ENCODE data around the gene LSAMP. TPM values are rescaled to one million over a fixed set of nuclear protein-coding genes. Genes with fewer than 3 reads are reported as not detected.

Gene LSAMP
- total and polyA plus RNA-seq, 2 of the 13 experiments (the other 11 are each of a cell fraction or from before 2014, with no cell fraction given), result not detected

GRCh38 chr3:116260491-116260890, 184.8 kb downstream of the LSAMP start (continued):
- no peak for TF ChIP-seq SOX13 (IDR thresholded peaks at IDR 0.05)
- no peak for TF ChIP-seq SOX13 (CRISPR knock-in tag; conservative IDR thresholded peaks at IDR 0.05 in 1 of 2, IDR thresholded peaks at IDR 0.05 in 1 of 2)
- no peak for TF ChIP-seq BHLHE40 (IDR thresholded peaks at IDR 0.05; ENCODE audit: low read length)
- TF ChIP-seq ZNF407 (CRISPR knock-in tag; IDR thresholded peaks at IDR 0.05; ENCODE audit: not compliant biosample characterization), result no peak
- no peak for TF ChIP-seq NCOA1 (CRISPR knock-in tag; IDR thresholded peaks at IDR 0.05)
- TF ChIP-seq MAZ (IDR thresholded peaks at IDR 0.05; ENCODE audit: borderline replicate concordance, low read depth, low read length), result no peak
- TF ChIP-seq MAZ (CRISPR knock-in tag; IDR thresholded peaks at IDR 0.05; ENCODE audit: low read depth), result no peak
- no peak for TF ChIP-seq HDAC1 (CRISPR knock-in tag; IDR thresholded peaks at IDR 0.05)
- TF ChIP-seq TBX3 (IDR thresholded peaks at IDR 0.05; ENCODE audit: borderline replicate concordance), result no peak
- TF ChIP-seq ZBTB7A (CRISPR knock-in tag; IDR thresholded peaks at IDR 0.05), result no peak
- no peak for TF ChIP-seq KLF9 (CRISPR knock-in tag; IDR thresholded peaks at IDR 0.05; ENCODE audit: low read depth)
- TF ChIP-seq NR0B2 (CRISPR knock-in tag; IDR thresholded peaks at IDR 0.05), result no peak
- no peak for TF ChIP-seq SAFB2 (CRISPR knock-in tag; IDR thresholded peaks at IDR 0.05; ENCODE audit: borderline replicate concordance, low read depth)
- no peak for TF ChIP-seq E2F2 (CRISPR knock-in tag; IDR thresholded peaks at IDR 0.05; ENCODE audit: borderline replicate concordance)

Data from HepG2 (cell line).